ENCODE measurements around the gene GREB1.
"Not testable (repeated sequence)": the region's sequence is repeated elsewhere in the genome, so short reads cannot be mapped to it uniquely, and the experiment has no call there.

GREB1 gene

GRCh38 chr2:11644293-11644692 is 110.4 kb downstream of the GREB1 start:
- no peak for DNase-seq

- DNase-seq, result no peak
These were observed 112.7 kb downstream of the GREB1 start for GRCh38 chr2:11646530-11646929.

GRCh38 chr2:11647834-11648600 is 114.2 kb downstream of the GREB1 start:
- DNase-seq, result no peak

- DNase-seq, result no peak
These were observed 115.2 kb downstream of the GREB1 start for GRCh38 chr2:11649093-11649492.

GRCh38 chr2:11651856-11652548 is 118.2 kb downstream of the GREB1 start:
- no peak for DNase-seq

- DNase-seq, result no peak
These were observed 118.7 kb downstream of the GREB1 start for GRCh38 chr2:11652553-11652952.

- DNase-seq, result no peak
These were observed 121.7 kb downstream of the GREB1 start for GRCh38 chr2:11655495-11655894.

GRCh38 chr2:11656252-11656651 is 122.4 kb downstream of the GREB1 start:
- DNase-seq, result no peak

GRCh38 chr2:11656671-11657101 is 122.8 kb downstream of the GREB1 start:
- DNase-seq, result no peak

GRCh38 chr2:11657195-11657594 is 123.3 kb downstream of the GREB1 start:
- no peak for DNase-seq

- DNase-seq, result no peak
These were observed 123.8 kb downstream of the GREB1 start for GRCh38 chr2:11657646-11658045.

- DNase-seq, result no peak
These were observed 124.6 kb downstream of the GREB1 start for GRCh38 chr2:11658208-11659114.

GRCh38 chr2:11659115-11659475 is 125.2 kb downstream of the GREB1 start:
- no peak for DNase-seq

GRCh38 chr2:11659851-11660250 is 126.0 kb downstream of the GREB1 start:
- DNase-seq, result no peak

- not testable (repeated sequence) for DNase-seq
These were observed 126.6 kb downstream of the GREB1 start for GRCh38 chr2:11660396-11660795.

GRCh38 chr2:11661891-11662435 is 128.1 kb downstream of the GREB1 start:
- no peak for DNase-seq

GRCh38 chr2:11662882-11663281 is 129.0 kb downstream of the GREB1 start:
- no peak for DNase-seq

- DNase-seq, result no peak
These were observed 129.6 kb downstream of the GREB1 start for GRCh38 chr2:11663427-11663826.

- DNase-seq, result no peak
These were observed 131.2 kb downstream of the GREB1 start for GRCh38 chr2:11665028-11665427.

GRCh38 chr2:11665510-11666362 is 131.9 kb downstream of the GREB1 start:
- DNase-seq, result no peak

- no peak for DNase-seq
These were observed 133.3 kb downstream of the GREB1 start for GRCh38 chr2:11667194-11667593.

All from NK-92 treated with Interleukin-12 subunit alpha and Interleukin-12 subunit beta, amount 100 ng/mL, for 24 hours (cell line).